22Rv1 (cell line): ENCODE data around the gene NUDCD2.
"Not testable (repeated sequence)": the region's sequence is repeated elsewhere in the genome, so short reads cannot be mapped to it uniquely, and the experiment has no call there.

Experiments
- H3K27ac ChIP-seq: fragments of 450-650 bp; 2 replicates; pipeline ENCODE4 v1.5.1; 2017
- ZFX ChIP-seq: fragments of 450-650 bp; IDR thresholded peaks from 2 replicates; pipeline ENCODE4 v1.6.1; 2017; ENCODE audit warnings: antibody characterized with exemption, borderline replicate concordance
- TF ChIP-seq, protein P1 (sequence below): fragments of 450-650 bp; IDR thresholded peaks from 2 replicates; pipeline ENCODE4 v1.5.1; 2017; ENCODE audit warnings: mild to moderate bottlenecking

NUDCD2 gene

DNA sequence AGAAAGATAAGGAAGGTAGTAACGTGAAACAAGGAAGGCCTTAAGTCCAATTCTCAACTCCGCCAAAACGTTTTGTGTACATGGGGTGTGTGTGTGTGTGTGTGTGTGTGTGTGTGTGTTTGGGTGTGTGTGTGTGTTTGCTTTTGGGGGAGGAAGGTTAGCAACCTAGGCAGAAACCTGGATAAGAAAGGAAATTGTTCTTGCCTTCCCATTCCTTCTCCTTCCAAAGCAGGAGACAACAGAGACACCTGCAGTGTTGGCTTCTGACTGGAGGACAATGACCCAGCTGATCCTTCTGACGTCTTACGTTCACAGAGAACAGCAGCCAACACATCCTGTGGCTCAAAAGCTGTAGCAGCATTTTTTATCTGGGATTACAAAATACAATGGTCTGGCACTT lies 26.6 kb downstream of the NUDCD2 start:
- H3K27ac ChIP-seq: no peak overlapping the region
- TF ChIP-seq, protein P1, sequence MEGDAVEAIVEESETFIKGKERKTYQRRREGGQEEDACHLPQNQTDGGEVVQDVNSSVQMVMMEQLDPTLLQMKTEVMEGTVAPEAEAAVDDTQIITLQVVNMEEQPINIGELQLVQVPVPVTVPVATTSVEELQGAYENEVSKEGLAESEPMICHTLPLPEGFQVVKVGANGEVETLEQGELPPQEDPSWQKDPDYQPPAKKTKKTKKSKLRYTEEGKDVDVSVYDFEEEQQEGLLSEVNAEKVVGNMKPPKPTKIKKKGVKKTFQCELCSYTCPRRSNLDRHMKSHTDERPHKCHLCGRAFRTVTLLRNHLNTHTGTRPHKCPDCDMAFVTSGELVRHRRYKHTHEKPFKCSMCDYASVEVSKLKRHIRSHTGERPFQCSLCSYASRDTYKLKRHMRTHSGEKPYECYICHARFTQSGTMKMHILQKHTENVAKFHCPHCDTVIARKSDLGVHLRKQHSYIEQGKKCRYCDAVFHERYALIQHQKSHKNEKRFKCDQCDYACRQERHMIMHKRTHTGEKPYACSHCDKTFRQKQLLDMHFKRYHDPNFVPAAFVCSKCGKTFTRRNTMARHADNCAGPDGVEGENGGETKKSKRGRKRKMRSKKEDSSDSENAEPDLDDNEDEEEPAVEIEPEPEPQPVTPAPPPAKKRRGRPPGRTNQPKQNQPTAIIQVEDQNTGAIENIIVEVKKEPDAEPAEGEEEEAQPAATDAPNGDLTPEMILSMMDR: no peak
- TF ChIP-seq ZFX: no peak

- TF ChIP-seq, protein P1: no peak
- no peak for TF ChIP-seq ZFX
- H3K27ac ChIP-seq: no peak overlapping the region
These were observed 27.4 kb downstream of the NUDCD2 start for GRCh38 chr5:163432544-163432943.

DNA sequence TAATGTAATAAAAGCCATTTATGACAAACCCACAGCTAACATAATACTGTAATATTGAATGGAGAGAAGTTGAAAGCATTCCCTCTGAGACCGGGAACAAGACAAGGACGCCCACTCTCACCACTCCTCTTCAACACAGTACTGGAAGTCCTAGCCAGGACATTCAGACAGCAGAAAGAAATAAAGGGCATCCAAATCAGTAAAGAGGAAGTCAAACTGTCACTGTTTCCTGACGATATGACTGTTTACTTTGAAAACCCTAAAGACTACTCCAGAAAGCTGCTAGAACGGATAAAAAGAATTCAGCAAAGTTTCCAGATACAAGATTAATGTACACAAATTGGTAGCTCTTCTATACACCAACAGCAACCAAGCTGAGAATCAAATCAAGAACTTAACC lies 33.8 kb downstream of the NUDCD2 start:
- H3K27ac ChIP-seq: not testable (repeated sequence)

DNA sequence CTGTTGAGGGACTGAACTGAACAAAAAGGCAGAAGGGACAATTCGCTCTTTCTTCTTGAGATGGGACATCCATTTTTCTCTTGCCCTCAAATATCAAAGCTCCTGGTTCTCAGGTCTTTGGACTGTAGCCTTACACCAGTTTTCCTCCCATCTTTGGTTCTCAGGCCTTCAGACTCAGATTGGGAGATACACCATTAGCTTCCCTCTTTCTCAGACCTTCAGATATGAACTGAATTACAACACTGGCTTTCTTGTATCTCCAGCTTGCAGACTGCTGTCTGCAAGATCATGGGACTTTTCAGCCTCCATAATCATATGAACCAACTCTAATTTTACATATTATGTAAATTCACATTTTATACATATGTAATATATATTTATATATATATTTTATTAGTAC lies 35.1 kb downstream of the NUDCD2 start:
- TF ChIP-seq, protein P1: no peak
- TF ChIP-seq ZFX: no peak
- H3K27ac ChIP-seq: no peak overlapping the region

- H3K27ac ChIP-seq: not testable (repeated sequence)
These were observed 44.2 kb downstream of the NUDCD2 start for GRCh38 chr5:163415673-163416072.

DNA sequence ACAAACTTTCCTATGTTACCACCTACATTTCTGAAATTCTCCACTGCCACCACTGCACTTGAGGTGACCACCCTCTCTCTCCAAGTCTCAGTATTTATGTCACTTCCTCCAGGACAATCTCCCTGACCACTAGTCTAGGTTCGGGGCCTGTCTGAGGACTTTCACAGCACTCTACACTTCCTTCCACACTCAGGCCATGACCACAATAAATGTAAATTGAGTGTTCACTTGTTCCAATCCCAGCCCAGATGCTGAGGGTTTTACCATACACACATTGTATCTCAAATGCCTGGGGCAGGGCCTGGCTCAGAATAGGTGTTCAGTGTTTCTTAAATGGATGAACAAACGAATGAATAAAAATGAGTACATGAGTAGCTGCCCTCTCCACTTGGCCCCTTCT lies 49.4 kb downstream of the NUDCD2 start:
- TF ChIP-seq, protein P1: no peak
- no peak for TF ChIP-seq ZFX
- H3K27ac ChIP-seq: no peak overlapping the region

GRCh38 chr5:163409384-163409783 lies 50.5 kb downstream of the NUDCD2 start:
- H3K27ac ChIP-seq: no peak overlapping the region
- TF ChIP-seq, protein P1: no peak
- no peak for TF ChIP-seq ZFX

DNA sequence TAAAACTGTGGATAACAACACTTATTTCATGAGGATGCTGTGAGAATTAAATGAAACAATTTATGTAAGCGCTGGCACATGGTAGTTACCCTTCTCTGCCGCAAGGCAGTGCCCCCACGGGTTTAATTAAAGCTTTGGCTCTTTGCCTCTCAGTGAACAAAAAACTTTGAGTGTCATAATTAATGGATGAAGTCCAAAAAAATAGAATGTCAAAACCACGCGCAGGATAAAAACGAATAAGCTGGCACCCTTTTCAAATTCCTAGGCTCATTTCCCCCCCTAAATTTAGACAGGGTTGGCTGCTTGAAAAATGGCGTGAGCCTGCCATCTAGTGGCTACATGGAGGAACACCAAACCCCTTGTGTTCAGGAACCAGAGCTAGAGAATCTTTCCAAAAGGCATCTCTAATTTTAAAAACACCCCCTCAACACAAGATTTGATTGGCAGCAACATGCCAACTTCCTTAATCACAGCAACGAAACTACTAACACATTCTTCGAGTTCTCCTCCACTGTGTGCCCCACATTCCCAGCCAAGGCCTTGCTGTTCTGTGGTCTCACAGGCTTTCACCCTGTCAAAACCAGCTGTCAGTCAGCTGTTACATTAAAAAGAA lies 51.5 kb downstream of the NUDCD2 start:
- H3K27ac ChIP-seq: no peak overlapping the region
- TF ChIP-seq, protein P1: peak; percentile 89
- no peak for TF ChIP-seq ZFX
